PC-9 (cell line): ENCODE results near the gene HLTF.

Source experiments
- CTCF ChIP-seq: fragments of 200-600 bp; sonication (generic); conservative IDR thresholded peaks from 2 replicates; pipeline ENCODE4 v1.6.1; 2017; ENCODE audit warnings: mixed run types, antibody characterized with exemption, mild to moderate bottlenecking, moderate library complexity
- EZH2 ChIP-seq: fragments of 200-600 bp; sonication (generic); IDR thresholded peaks from 2 replicates; pipeline ENCODE4 v1.8.0; 2017; ENCODE audit warnings: antibody characterized with exemption, low read depth

GRCh38 chr3:149019580-149019979 is 66.8 kb downstream of the HLTF start:
- TF ChIP-seq CTCF (no peak), EZH2 (no peak)
